Esophagus muscularis mucosa (tissue), 4 donors: Measurements from ENCODE around the gene SLC48A1. TPM values are rescaled to one million over a fixed set of nuclear protein-coding genes. Genes with fewer than 3 reads are reported as not detected.
"Not testable (repeated sequence)": the region's sequence is repeated elsewhere in the genome, so short reads cannot be mapped to it uniquely, and the experiment has no call there.

Source experiments
- DNase-seq: peaks from one replicate; pipeline ENCODE4 v3.0.0-alpha.2; 2017; ENCODE audit errors: extremely low spot score
- H3K27ac ChIP-seq, 4 donors: fragments of 200-600 bp; sonication (generic); replicated peaks in 1 of 4; 1 replicate in 3 of 4; 2 replicates in 1 of 4; pipeline ENCODE4 v1.5.1; 2016 to 2019; ENCODE audit warnings: mild to moderate bottlenecking in 1 of 4
- H3K27me3 ChIP-seq, 4 donors: fragments of 200-600 bp; sonication (generic); one replicate each; pipeline versions ENCODE4 v1.5.1 to v1.6.0; 2016 to 2019
- H3K36me3 ChIP-seq, 4 donors: fragments of 200-600 bp; sonication (generic); one replicate each; pipeline ENCODE4 v1.5.1; 2016 to 2019
- H3K4me1 ChIP-seq, 4 donors: fragments of 200-600 bp; sonication (generic); one replicate each; pipeline ENCODE4 v1.5.1; 2016 to 2019
- H3K4me3 ChIP-seq, 4 donors: fragments of 200-600 bp; sonication (generic); 1 replicate in 2 of 4; 2 replicates in 2 of 4; pipeline ENCODE4 v1.5.1; 2016 to 2019; ENCODE audit warnings: mild to moderate bottlenecking in 4 of 4, moderate library complexity in 1 of 4
- H3K9me3 ChIP-seq, 4 donors: fragments of 200-600 bp; sonication (generic); 1 replicate in 3 of 4; 2 replicates in 1 of 4; pipeline ENCODE4 v1.5.1; 2016 to 2019
- EP300 ChIP-seq: sonication (generic); formaldehyde crosslinking; IDR thresholded peaks from one replicate; pipeline ENCODE4 v1.6.1; 2017; ENCODE audit warnings: antibody characterized with exemption
- POLR2A ChIP-seq: fragments of 450-650 bp; IDR thresholded peaks from one replicate; pipeline ENCODE4 v1.6.1; 2017; ENCODE audit warnings: antibody characterized with exemption, moderate library complexity, mild to moderate bottlenecking, low read depth
- POLR2AphosphoS5 ChIP-seq, 2 donors: sonication (generic); formaldehyde crosslinking; IDR thresholded peaks; one replicate each; pipeline ENCODE4 v1.6.1; 2017; ENCODE audit warnings: antibody characterized with exemption in 2 of 2
- WGBS: methylation state at CpG from one replicate; pipeline ENCODE4 v1.1.5; 2018; 5-methylcytosine and 5-hydroxymethylcytosine counted together
- intact Hi-C: fragments of 100-400 bp; cut with DNase I; formaldehyde crosslinking; loops from one replicate; pipeline ENCODE4 v1.15.1; 2023
- total RNA-seq, 4 donors: library from RNA; depleted of rRNA; stranded (reverse); fragments of >200 nt; gene quantifications; one replicate each; pipeline versions ENCODE4 v1.1.0 to v1.2.1, GENCODE V29; 2016
- TF ChIP-seq, protein P1 (sequence below), 3 experiments: fragments of 200-600 bp in 2 of 3; fragments of 450-650 bp in 1 of 3; sonication (generic) in 2 of 3; IDR thresholded peaks; one replicate each; pipeline ENCODE4 v1.5.1; 2017 to 2019; ENCODE audit warnings: antibody characterized with exemption in 3 of 3, mild to moderate bottlenecking in 2 of 3, moderate library complexity in 1 of 3

The SLC48A1 gene
- total RNA-seq, 4 donors from 2014 or later = 34.5 to 56.0 (median 40.7) TPM

DNA sequence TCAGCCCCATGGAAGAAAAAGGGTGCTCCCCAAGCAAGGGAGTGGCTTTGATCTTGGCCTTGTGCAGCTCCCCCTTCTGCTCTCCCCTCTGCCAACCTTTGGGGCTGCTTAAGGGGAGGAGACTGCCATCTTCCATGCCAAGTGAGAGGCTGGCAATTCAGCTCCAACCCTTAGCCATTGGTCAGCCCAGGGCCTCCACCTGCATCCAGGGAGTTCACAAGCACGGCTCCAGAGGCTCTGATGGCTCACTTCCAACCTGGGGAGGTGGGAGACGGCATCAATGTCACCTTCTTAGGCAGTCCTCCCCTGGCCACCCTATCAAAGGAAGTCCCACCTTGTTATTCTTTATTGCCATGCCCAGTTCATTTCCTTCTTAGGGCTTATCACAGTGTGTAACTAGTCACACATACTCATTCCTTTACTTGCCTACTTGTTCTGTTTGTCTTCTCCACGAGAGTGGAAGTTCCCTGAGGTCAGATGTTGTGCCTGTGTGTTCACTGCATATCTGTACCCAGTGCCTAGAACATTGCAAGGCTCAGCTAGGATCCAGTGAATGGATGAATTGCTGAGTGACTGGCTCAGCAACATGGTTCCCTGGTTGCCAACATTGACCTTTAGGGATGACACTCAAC, 41.6 kb downstream of the SLC48A1 start:
- Histone ChIP-seq H3K9me3 (no peaks in the 10 kb centered on the region), H3K36me3 (peaks cover 0 to 11% (median 0%) of the 10 kb centered on the region in 4 donors), H3K4me1 (peaks cover 86 to 94% (median 90%) of the 10 kb centered on the region in 4 donors), H3K4me3 (peak overlapping the region in 2 of 4 donors; percentile 46 to 57), H3K27ac (peak overlapping the region; percentile 92 to 99 (median 98)), H3K27me3 (no peaks in the 10 kb centered on the region)
- WGBS = 63% methylated on average over 3 of the region's 3 CpGs
- no peak for DNase-seq
- TF ChIP-seq, protein P1, sequence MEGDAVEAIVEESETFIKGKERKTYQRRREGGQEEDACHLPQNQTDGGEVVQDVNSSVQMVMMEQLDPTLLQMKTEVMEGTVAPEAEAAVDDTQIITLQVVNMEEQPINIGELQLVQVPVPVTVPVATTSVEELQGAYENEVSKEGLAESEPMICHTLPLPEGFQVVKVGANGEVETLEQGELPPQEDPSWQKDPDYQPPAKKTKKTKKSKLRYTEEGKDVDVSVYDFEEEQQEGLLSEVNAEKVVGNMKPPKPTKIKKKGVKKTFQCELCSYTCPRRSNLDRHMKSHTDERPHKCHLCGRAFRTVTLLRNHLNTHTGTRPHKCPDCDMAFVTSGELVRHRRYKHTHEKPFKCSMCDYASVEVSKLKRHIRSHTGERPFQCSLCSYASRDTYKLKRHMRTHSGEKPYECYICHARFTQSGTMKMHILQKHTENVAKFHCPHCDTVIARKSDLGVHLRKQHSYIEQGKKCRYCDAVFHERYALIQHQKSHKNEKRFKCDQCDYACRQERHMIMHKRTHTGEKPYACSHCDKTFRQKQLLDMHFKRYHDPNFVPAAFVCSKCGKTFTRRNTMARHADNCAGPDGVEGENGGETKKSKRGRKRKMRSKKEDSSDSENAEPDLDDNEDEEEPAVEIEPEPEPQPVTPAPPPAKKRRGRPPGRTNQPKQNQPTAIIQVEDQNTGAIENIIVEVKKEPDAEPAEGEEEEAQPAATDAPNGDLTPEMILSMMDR (IDR thresholded peaks at IDR 0.05) = no peak
- no peak for TF ChIP-seq EP300
- intact Hi-C loops = no loop called here

DNA sequence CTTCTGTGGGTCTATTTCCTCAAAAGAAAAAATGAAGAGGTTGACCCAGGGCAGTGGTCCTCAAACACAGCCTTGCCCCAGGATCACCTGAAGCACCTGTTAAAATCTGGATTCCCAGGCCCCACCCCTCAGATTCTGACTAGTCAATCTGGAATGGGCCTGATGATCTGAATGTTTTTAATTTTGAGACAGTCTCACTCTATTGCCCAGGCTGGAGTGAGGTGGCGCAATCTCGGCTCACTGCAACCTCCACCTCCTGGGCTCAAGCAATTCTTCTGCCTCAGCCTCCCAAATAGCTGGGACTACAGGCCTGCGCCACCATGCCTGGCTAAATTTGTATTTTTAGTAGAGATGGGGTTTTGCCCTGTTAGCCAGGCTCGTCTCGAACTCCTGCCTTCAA, 42.4 kb downstream of the SLC48A1 start:
- H3K27me3 ChIP-seq, DNase-seq, H3K9me3 ChIP-seq, H3K4me3 ChIP-seq, intact Hi-C loops: not testable (repeated sequence)
- H3K36me3 ChIP-seq = peaks cover 0 to 11% (median 0%) of the 10 kb centered on the region in 4 donors
- peak overlapping the region; percentile 92 to 99 (median 98) for H3K27ac ChIP-seq
- H3K4me1 ChIP-seq = peaks cover 78 to 90% (median 84%) of the 10 kb centered on the region in 4 donors
- WGBS = 86% methylated on average over 5 of the region's 5 CpGs

DNA sequence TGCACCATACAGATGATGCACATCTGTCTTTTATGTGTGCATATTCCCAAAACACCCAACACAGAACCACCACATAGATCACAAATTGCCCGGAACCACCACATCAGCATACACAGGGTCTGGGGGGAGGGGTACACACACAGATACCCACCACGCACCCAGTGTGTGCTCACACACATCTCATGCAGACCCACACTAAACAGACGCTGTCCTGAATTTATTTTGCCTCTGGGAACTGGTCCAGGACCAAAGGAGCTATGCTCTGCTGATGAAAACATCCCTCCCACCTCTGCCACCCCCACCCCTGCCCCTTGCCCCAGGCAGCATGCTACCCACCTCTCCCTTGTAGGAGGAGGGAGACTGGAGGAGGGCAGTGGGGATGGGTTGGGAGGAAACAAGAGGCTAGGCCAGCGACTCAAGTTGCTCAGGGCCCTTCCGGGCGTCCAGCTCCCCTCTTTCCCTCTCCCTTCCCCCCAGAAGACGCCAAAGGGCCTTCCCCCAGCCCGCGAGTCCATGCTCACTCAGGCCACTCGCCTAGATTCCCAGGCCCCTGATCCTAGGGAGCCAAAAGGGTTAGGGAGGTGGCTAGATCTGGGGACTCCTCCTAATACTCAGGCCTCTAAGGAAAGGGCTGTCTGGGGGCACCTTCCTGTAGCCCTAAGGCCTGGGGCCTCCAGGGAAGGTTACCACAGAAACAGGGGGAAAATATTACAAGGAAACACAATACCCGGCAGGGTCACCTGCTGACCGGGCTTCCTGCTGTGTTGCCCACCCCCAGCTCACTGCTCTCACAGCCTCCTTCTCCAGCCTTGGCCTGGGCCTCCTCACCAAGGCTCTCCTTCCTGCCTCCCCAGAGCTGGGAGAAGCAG, 43.6 kb downstream of the SLC48A1 start:
- peak overlapping the region; percentile 67 to 86 (median 78) for H3K4me3 ChIP-seq
- H3K27ac ChIP-seq = peak overlapping the region; percentile 92 to 99 (median 98)
- DNase-seq = no peak
- TF ChIP-seq EP300 (no peak), POLR2AphosphoS5 (IDR thresholded peaks at IDR 0.05) (no peak), POLR2A (no peak)
- TF ChIP-seq, protein P1 (IDR thresholded peaks at IDR 0.05) = no peak
- H3K36me3 ChIP-seq = peaks cover 0 to 11% (median 0%) of the 10 kb centered on the region in 4 donors
- no peaks in the 10 kb centered on the region for H3K27me3 ChIP-seq
- WGBS = 9% methylated on average over 12 of the region's 12 CpGs
- peaks cover 77 to 90% (median 83%) of the 10 kb centered on the region in 4 donors for H3K4me1 ChIP-seq
- no peaks in the 10 kb centered on the region for H3K9me3 ChIP-seq
- intact Hi-C loops = no loop called here

DNA sequence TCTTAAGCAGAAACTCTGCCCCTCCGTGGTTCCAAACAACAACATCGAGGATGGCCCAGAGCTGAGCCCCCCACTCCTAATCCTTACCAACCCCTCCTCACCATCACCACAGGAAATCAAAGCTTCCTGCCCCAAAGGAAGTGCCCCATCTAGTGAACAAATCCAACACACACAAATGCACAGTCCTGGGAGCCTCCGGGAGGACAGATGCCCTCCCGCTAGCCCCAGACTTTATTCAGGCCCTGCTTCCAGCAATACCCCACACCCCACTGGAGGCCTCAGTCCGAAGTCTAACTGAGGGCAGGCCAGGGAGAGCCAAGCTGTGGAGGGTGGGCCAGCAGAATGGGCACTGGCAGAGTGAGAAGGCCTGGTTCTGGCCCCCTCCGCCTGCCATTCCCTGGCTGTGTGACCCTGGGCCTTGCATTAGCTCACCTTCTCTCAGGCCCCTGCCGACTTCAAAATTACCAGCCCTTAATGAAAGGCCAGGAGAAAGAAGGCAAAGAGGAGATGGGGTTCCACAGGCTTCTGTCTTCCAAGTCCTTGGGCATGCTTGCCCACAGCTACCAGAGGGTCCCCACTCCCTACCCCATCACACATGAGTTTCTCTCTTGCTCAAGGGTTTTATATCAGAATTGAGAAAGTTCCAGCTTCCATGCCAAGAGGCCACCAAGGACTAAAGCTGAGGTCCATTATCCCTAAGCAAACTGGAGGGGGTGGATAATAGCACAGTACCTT, 44.4 kb downstream of the SLC48A1 start:
- DNase-seq = no peak
- H3K4me1 ChIP-seq = peaks cover 77 to 90% (median 83%) of the 10 kb centered on the region in 4 donors
- H3K4me3 ChIP-seq = peak overlapping the region; percentile 67 to 86 (median 78)
- H3K36me3 ChIP-seq = peaks cover 0 to 11% (median 0%) of the 10 kb centered on the region in 4 donors
- TF ChIP-seq POLR2AphosphoS5 (IDR thresholded peaks at IDR 0.05) = peak; percentile 36 to 58
- TF ChIP-seq POLR2A = no peak
- TF ChIP-seq, protein P1 (IDR thresholded peaks at IDR 0.05) = peak; percentile 40 to 46 (median 44)
- no peak for TF ChIP-seq EP300
- H3K27me3 ChIP-seq = no peaks in the 10 kb centered on the region
- 28% methylated on average over 4 of the region's 7 CpGs for WGBS
- H3K27ac ChIP-seq = peak overlapping the region; percentile 92 to 99 (median 98)
- H3K9me3 ChIP-seq = no peaks in the 10 kb centered on the region
- intact Hi-C loops = no loop called here

DNA sequence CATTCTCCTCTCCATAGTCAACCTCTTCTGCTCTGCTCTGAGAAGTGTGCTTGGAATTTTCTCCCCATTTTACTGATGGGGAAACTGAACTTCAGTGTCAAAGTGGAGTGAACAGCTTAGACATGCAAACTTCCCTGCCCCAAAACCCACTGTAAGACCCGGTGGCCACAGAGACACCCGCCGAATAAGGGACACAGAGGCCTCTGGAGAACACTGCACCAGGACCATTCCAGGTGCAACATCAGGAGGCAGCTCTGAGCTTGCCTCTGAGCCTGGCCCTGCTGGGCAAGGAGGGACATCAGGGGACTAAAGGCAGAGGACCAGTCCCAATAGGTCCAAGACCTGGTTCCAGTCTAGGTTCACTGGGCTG, 45.0 kb downstream of the SLC48A1 start:
- DNase-seq = no peak
- Histone ChIP-seq H3K36me3 (peaks cover 0 to 11% (median 0%) of the 10 kb centered on the region in 4 donors), H3K4me1 (peaks cover 80 to 90% (median 84%) of the 10 kb centered on the region in 4 donors), H3K9me3 (no peaks in the 10 kb centered on the region), H3K27me3 (no peaks in the 10 kb centered on the region), H3K27ac (peak overlapping the region; percentile 92 to 99 (median 98)), H3K4me3 (peak overlapping the region; percentile 67 to 86 (median 78))
- TF ChIP-seq POLR2A (no peak), POLR2AphosphoS5 (IDR thresholded peaks at IDR 0.05) (no peak), EP300 (no peak)
- TF ChIP-seq, protein P1 (IDR thresholded peaks at IDR 0.05) = no peak
- 63% methylated on average over 2 of the region's 3 CpGs for whole genome bisulfite sequencing
- intact Hi-C loops = no loop called here
